HEK293 (cell line): ENCODE measurements around the gene CCDC124.
A peak's percentile ranks its signal among the peaks of the same experiment; 100 is the strongest.

Experiments
- CTCF ChIP-seq: fragments of 450-650 bp; formaldehyde crosslinking; IDR thresholded peaks from 2 replicates; pipeline ENCODE4 v1.5.1; 2016; ENCODE audit warnings: missing biosample characterization, missing genetic modification characterization
- GLIS2 ChIP-seq: fragments of 450-650 bp; formaldehyde crosslinking; IDR thresholded peaks from 2 replicates; pipeline ENCODE4 v1.5.1; 2016; ENCODE audit warnings: missing biosample characterization, missing genetic modification characterization
- HOXA7 ChIP-seq: sonication (generic); formaldehyde crosslinking; IDR thresholded peaks from 2 replicates; pipeline ENCODE4 v1.8.1; 2022; ENCODE audit warnings: missing genetic modification reagents, borderline replicate concordance
- MEIS1 ChIP-seq: sonication (generic); formaldehyde crosslinking; IDR thresholded peaks from 2 replicates; pipeline ENCODE4 v1.8.1; 2022; ENCODE audit warnings: missing genetic modification reagents, mild to moderate bottlenecking, borderline replicate concordance
- RBAK ChIP-seq: fragments of 450-650 bp; formaldehyde crosslinking; IDR thresholded peaks from 2 replicates; pipeline ENCODE4 v1.5.1; 2016; ENCODE audit warnings: missing biosample characterization, missing genetic modification characterization
- ZBTB11 ChIP-seq: fragments of 450-650 bp; formaldehyde crosslinking; conservative IDR thresholded peaks from 2 replicates; pipeline ENCODE4 v1.5.1; 2016; ENCODE audit warnings: low read depth, missing biosample characterization, missing genetic modification characterization
- ZBTB6 ChIP-seq: fragments of 450-650 bp; formaldehyde crosslinking; IDR thresholded peaks from 2 replicates; pipeline ENCODE4 v1.5.1; 2017; ENCODE audit warnings: missing biosample characterization, missing genetic modification characterization
- ZBTB8A ChIP-seq: fragments of 450-650 bp; formaldehyde crosslinking; IDR thresholded peaks from 2 replicates; pipeline ENCODE4 v1.5.1; 2016; ENCODE audit warnings: missing biosample characterization, missing genetic modification characterization
- ZFP37 ChIP-seq: fragments of 450-650 bp; formaldehyde crosslinking; IDR thresholded peaks from 2 replicates; pipeline ENCODE4 v1.5.1; 2016; ENCODE audit warnings: missing biosample characterization, missing genetic modification characterization
- ZNF174 ChIP-seq: fragments of 450-650 bp; formaldehyde crosslinking; IDR thresholded peaks from 2 replicates; pipeline ENCODE4 v1.5.0; 2017; ENCODE audit warnings: missing biosample characterization, mild to moderate bottlenecking, missing genetic modification characterization
- ZNF184 ChIP-seq: fragments of 450-650 bp; IDR thresholded peaks from 2 replicates; pipeline ENCODE4 v1.5.1; 2018; ENCODE audit warnings: missing biosample characterization, mild to moderate bottlenecking, missing genetic modification characterization
- ZNF280D ChIP-seq: fragments of 450-650 bp; formaldehyde crosslinking; IDR thresholded peaks from 2 replicates; pipeline ENCODE4 v1.5.1; 2016; ENCODE audit warnings: missing biosample characterization, missing genetic modification characterization
- ZNF600 ChIP-seq: fragments of 450-650 bp; formaldehyde crosslinking; IDR thresholded peaks from 2 replicates; pipeline ENCODE4 v1.5.1; 2016; ENCODE audit warnings: missing biosample characterization, missing genetic modification characterization
- ZNF830 ChIP-seq: fragments of 450-650 bp; IDR thresholded peaks from 2 replicates; pipeline ENCODE4 v1.5.0; 2018; ENCODE audit warnings: missing biosample characterization, missing genetic modification characterization, low read depth, mild to moderate bottlenecking, moderate library complexity

GRCh38 chr19:17951990-17952976 is 19.5 kb downstream of the CCDC124 start:
- TF ChIP-seq ZFP37 (tag by site-specific recombination) (no peak), CTCF (tag by site-specific recombination) (no peak), HOXA7 (CRISPR knock-in tag) (no peak), ZNF830 (no peak), ZBTB8A (tag by site-specific recombination) (no peak), ZNF174 (tag by site-specific recombination) (no peak), GLIS2 (tag by site-specific recombination) (peak; percentile 21; the same call in 1 of the 2 replicates), ZNF184 (tag by site-specific recombination) (no peak), ZBTB6 (tag by site-specific recombination) (no peak), ZBTB11 (tag by site-specific recombination) (no peak), MEIS1 (CRISPR knock-in tag) (no peak), ZNF600 (tag by site-specific recombination) (no peak), RBAK (tag by site-specific recombination) (no peak), ZNF280D (tag by site-specific recombination) (no peak)
